ENCODE results near the gene NRGN.
A peak's percentile ranks its signal among the peaks of the same experiment; 100 is the strongest.

The NRGN gene

GRCh38 chr11:124738713-124739478 lies 846 bp upstream of the NRGN start:
- DNase-seq (ENCODE audit: low read depth in 2 of 2, low spot score in 1 of 2): no peak

GRCh38 chr11:124740277-124740882 lies 638 bp downstream of the NRGN start:
- no peak for DNase-seq (ENCODE audit: low read depth in 2 of 2, low spot score in 1 of 2)

GRCh38 chr11:124742555-124742954 lies 2.8 kb downstream of the NRGN start:
- no peak for DNase-seq (ENCODE audit: low read depth in 2 of 2, low spot score in 1 of 2)

- DNase-seq (ENCODE audit: low read depth in 2 of 2, low spot score in 1 of 2): no peak
Observed at GRCh38 chr11:124743050-124743449, 3.3 kb downstream of the NRGN start.

GRCh38 chr11:124745270-124745834 lies 5.6 kb downstream of the NRGN start:
- DNase-seq (ENCODE audit: low read depth in 2 of 2, low spot score in 1 of 2): no peak

- DNase-seq (ENCODE audit: low read depth in 2 of 2, low spot score in 1 of 2): no peak
Observed at GRCh38 chr11:124745835-124746620, 6.3 kb downstream of the NRGN start.

GRCh38 chr11:124746621-124747243 lies 7.0 kb downstream of the NRGN start:
- peak; percentile 43 to 49 for DNase-seq (ENCODE audit: low read depth in 2 of 2, low spot score in 1 of 2)

- DNase-seq (ENCODE audit: low read depth in 2 of 2, low spot score in 1 of 2): no peak
Observed at GRCh38 chr11:124747406-124748099, 7.8 kb downstream of the NRGN start.

GRCh38 chr11:124748100-124748418 lies 8.3 kb downstream of the NRGN start:
- no peak for DNase-seq (ENCODE audit: low read depth in 2 of 2, low spot score in 1 of 2)

- DNase-seq (ENCODE audit: low read depth in 2 of 2, low spot score in 1 of 2): no peak
Observed at GRCh38 chr11:124748481-124749343, 9.0 kb downstream of the NRGN start.

GRCh38 chr11:124749912-124750311 lies 10.2 kb downstream of the NRGN start:
- no peak for DNase-seq (ENCODE audit: low read depth in 2 of 2, low spot score in 1 of 2)

- DNase-seq (ENCODE audit: low read depth in 2 of 2, low spot score in 1 of 2): no peak
Observed at GRCh38 chr11:124751391-124751740, 11.6 kb downstream of the NRGN start.

- no peak for DNase-seq (ENCODE audit: low read depth in 2 of 2, low spot score in 1 of 2)
Observed at GRCh38 chr11:124751741-124752470, 12.2 kb downstream of the NRGN start, which contains the start of gene VSIG2. VSIG2 (minus strand) TSS chr11:124752255; CDS start chr11:124752137, 118 bp downstream.

GRCh38 chr11:124752471-124753102 lies 12.8 kb downstream of the NRGN start:
- no peak for DNase-seq (ENCODE audit: low read depth in 2 of 2, low spot score in 1 of 2)

GRCh38 chr11:124753205-124753604 lies 13.5 kb downstream of the NRGN start:
- no peak for DNase-seq (ENCODE audit: low read depth in 2 of 2, low spot score in 1 of 2)

- DNase-seq (ENCODE audit: low read depth in 2 of 2, low spot score in 1 of 2): no peak
Observed at GRCh38 chr11:124753624-124754023, 13.9 kb downstream of the NRGN start.

- no peak for DNase-seq (ENCODE audit: low read depth in 2 of 2, low spot score in 1 of 2)
Observed at GRCh38 chr11:124754309-124754708, 14.6 kb downstream of the NRGN start.

GRCh38 chr11:124754710-124755109 lies 15.0 kb downstream of the NRGN start:
- no peak for DNase-seq (ENCODE audit: low read depth in 2 of 2, low spot score in 1 of 2)
